ENCODE results near the gene ASIC1. TPM values are rescaled to one million over a fixed set of nuclear protein-coding genes. Genes with fewer than 3 reads are reported as not detected.

Gene ASIC1
- total and polyA plus RNA-seq, 2 of the 13 experiments (the other 11 are each of a cell fraction or from before 2014, with no cell fraction given) = 0.44 to 1.5 TPM

GRCh38 chr12:50104417-50105366 lies 47.3 kb downstream of the ASIC1 start:
- Histone ChIP-seq H4K20me1 (ENCODE audit: insufficient read depth, low read length) (no peaks in the 10 kb centered on the region), H3K4me2 (ENCODE audit: low read depth, low read length) (peak overlapping the region; percentile 96), H3K27ac (ENCODE audit: extremely low read length, insufficient read depth, low read length) (peak overlapping the region; percentile 73), H3K9ac (ENCODE audit: insufficient read depth, low read depth, low read length) (peak overlapping the region; percentile 72), H3K4me3 (replicated peaks in 1 of 3; ENCODE audit: insufficient read depth in 1 of 3, low read depth in 2 of 3, low read length in 3 of 3) (peak overlapping the region; percentile 58 to 75 (median 64)), H2AFZ (ENCODE audit: low read length) (no peak overlapping the region), H3K36me3 (replicated peaks in 1 of 2; ENCODE audit: control insufficient read depth in 1 of 2, insufficient read depth in 2 of 2, low read length in 2 of 2) (peaks cover 0 to 8% of the 10 kb centered on the region in 2 experiments; a peak in 2 of 5 replicates), H3K9me3 (ENCODE audit: low read length) (no peaks in the 10 kb centered on the region), H3K27me3 (ENCODE audit: control insufficient read depth in 1 of 2, insufficient read depth in 2 of 2, low read length in 2 of 2) (no peaks in the 10 kb centered on the region), H3K4me1 (ENCODE audit: insufficient read depth, low read length) (peaks cover 77% of the 10 kb centered on the region), H3K79me2 (ENCODE audit: insufficient read depth, low read length) (no peaks in the 10 kb centered on the region)
- in situ Hi-C loops (cut with HindIII; ENCODE audit: extremely low pct_ligation_motif_present, low pct_unique_long_range_greater_than_20kb) (no loop called here), intact Hi-C loops (cut with micrococcal nuclease; ENCODE audit: unreplicated experiment) (no loop called here)
- WGBS (ENCODE audit: low lambda C conversion rate) = 23% methylated on average over 13 of the region's 14 CpGs
- CTCF ChIA-PET (ENCODE audit: low intra/inter-chr PET ratio, low total read pairs) = no interaction called here
- ATAC-seq (peak; percentile 45), DNase-seq (ENCODE audit: low spot score) (peak; percentile 41), FAIRE-seq (no peak)
- BruUV-seq (replicated peaks) = no TSS peak
- POLR2A ChIA-PET = interaction anchor here (0.5 to 4.6 kb wide), 11 partner anchors 7 to 296 kb away, joined by 3 to 93 read pairs (median 4); partner anchors contain the start of genes CERS5, COX14, LARP4 and SMARCD1
- TF ChIP-seq CEBPZ (IDR thresholded peaks at IDR 0.05; ENCODE audit: low read length) = no peak
- TF ChIP-seq PAXIP1 (CRISPR knock-in tag; conservative IDR thresholded peaks at IDR 0.05) = peak; percentile 73
- TF ChIP-seq, protein P1, sequence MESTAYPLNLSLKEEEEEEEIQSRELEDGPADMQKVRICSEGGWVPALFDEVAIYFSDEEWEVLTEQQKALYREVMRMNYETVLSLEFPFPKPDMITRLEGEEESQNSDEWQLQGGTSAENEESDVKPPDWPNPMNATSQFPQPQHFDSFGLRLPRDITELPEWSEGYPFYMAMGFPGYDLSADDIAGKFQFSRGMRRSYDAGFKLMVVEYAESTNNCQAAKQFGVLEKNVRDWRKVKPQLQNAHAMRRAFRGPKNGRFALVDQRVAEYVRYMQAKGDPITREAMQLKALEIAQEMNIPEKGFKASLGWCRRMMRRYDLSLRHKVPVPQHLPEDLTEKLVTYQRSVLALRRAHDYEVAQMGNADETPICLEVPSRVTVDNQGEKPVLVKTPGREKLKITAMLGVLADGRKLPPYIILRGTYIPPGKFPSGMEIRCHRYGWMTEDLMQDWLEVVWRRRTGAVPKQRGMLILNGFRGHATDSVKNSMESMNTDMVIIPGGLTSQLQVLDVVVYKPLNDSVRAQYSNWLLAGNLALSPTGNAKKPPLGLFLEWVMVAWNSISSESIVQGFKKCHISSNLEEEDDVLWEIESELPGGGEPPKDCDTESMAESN (CRISPR knock-in tag; conservative IDR thresholded peaks at IDR 0.05) = no peak
- TF ChIP-seq ZNF574 (CRISPR knock-in tag; IDR thresholded peaks at IDR 0.05) = peak; percentile 31; the same call in 1 of the 2 replicates
- TF ChIP-seq SNAI1 (CRISPR knock-in tag; IDR thresholded peaks at IDR 0.05; ENCODE audit: borderline replicate concordance) = no peak
- TF ChIP-seq ZFP62 (CRISPR knock-in tag; IDR thresholded peaks at IDR 0.05) = no peak
- TF ChIP-seq TFE3 (CRISPR knock-in tag; IDR thresholded peaks at IDR 0.05) = peak; percentile 27; the same call in 1 of the 2 replicates

Measured in HepG2 (cell line).